Activated T-cell treated with anti-CD3 and anti-CD28 coated beads, Interleukin-2, amount 50 U/mL, for 72 hours (primary cell): ENCODE results near the gene MAGEB10. TPM values are rescaled to one million over a fixed set of nuclear protein-coding genes. Genes with fewer than 3 reads are reported as not detected.
"Not testable (repeated sequence)": the region's sequence is repeated elsewhere in the genome, so short reads cannot be mapped to it uniquely, and the experiment has no call there.

Source experiments
- ATAC-seq, 2 donors: fragments of 150-1000 bp; cut with Tn5 transposase; replicated peaks in 1 of 2; 2 replicates each; pipeline ENCODE4 v1.10.0; 2021; ENCODE audit warnings: moderate library complexity in 2 of 2, mild to moderate bottlenecking in 1 of 2
- DNase-seq, 2 donors: peaks; one replicate each; pipeline ENCODE4 v3.0.0; 2021 to 2022; ENCODE audit warnings: mixed read lengths in 1 of 2
- H3K27ac Mint-ChIP-seq: one replicate; pipeline ENCODE4 v1.8.0; 2022; ENCODE audit warnings: mild to moderate bottlenecking, moderate library complexity, mixed read lengths
- H3K27me3 Mint-ChIP-seq: one replicate; pipeline ENCODE4 v1.8.0; 2022; ENCODE audit warnings: low read depth, mixed read lengths
- H3K36me3 Mint-ChIP-seq, 2 donors: one replicate each; pipeline ENCODE4 v1.8.0; 2022; ENCODE audit warnings: mixed read lengths in 2 of 2, mild to moderate bottlenecking in 1 of 2; ENCODE audit not compliant: insufficient read depth in 2 of 2
- H3K4me1 Mint-ChIP-seq: one replicate; pipeline ENCODE4 v1.8.0; 2022; ENCODE audit warnings: low read depth, mixed read lengths
- H3K4me3 Mint-ChIP-seq, 2 donors: one replicate each; pipeline ENCODE4 v1.8.0; 2022; ENCODE audit warnings: mild to moderate bottlenecking in 2 of 2, mixed read lengths in 2 of 2, moderate library complexity in 2 of 2
- H3K9me3 Mint-ChIP-seq, 2 donors: one replicate each; pipeline ENCODE4 v1.8.0; 2022; ENCODE audit warnings: mixed read lengths in 2 of 2
- total RNA-seq, 2 donors: library from RNA; stranded (reverse); gene quantifications; one replicate each; pipeline ENCODE4 v1.2.3, GENCODE V29; 2022

Gene MAGEB10, protein sequence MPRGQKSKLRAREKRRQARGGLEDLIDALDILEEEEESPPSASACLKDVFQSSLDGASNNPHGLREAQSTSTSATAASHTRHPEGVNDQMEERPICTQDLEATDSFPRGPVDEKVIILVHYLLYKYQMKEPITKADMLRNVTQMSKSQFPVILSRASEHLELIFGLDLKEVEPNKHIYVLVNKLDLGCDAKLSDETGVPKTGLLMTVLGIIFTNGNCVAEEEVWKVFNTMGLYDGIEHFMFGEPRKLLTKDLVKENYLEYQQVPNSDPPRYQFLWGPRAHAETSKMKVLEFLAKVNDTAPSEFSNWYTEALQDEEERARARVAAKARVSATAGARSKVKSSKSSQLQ
- total RNA-seq = not detected

- H3K4me1 Mint-ChIP-seq = no peaks in the 10 kb centered on the region
- no peak within 1 kb of the TSS for H3K4me3 Mint-ChIP-seq
- no peaks in the 10 kb centered on the region for H3K27me3 Mint-ChIP-seq
- DNase-seq = no peak
- peaks cover 0 to 3% of the 10 kb centered on the region in 2 donors for H3K9me3 Mint-ChIP-seq
- H3K27ac Mint-ChIP-seq = no peak within 1 kb of the TSS
- no peaks in the 10 kb centered on the region for H3K36me3 Mint-ChIP-seq
- no peak for ATAC-seq
Observed at GRCh38 chrX:27807690-27808089, at the start of gene MAGEB10. Gene MAGEB10, plus strand, starts transcription at chrX:27807990. Its CDS starts 13,317 bp downstream, at chrX:27821307.

DNA sequence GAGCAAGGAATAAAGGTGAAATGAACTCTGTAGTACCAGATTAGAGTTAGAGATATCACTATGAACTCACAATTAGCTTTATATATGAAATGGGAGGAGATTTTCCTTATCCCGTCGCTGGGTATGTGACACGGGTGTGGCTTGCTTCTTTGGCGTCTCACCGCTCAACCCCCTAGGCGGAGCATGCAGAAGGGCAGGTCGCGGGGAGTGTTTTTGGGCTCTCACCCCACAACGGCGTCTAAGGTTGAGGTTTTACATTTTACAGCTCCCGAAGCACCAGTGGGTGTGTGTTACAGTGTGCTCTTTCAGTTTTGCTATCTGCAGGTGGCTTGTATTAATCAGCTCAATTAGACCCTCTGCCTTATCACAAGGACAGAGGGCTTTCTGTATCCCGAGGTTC lies 42.1 kb upstream of the MAGEB10 start:
- no peaks in the 10 kb centered on the region for H3K27me3 Mint-ChIP-seq
- DNase-seq (no peak), ATAC-seq (no peak)
- H3K36me3 Mint-ChIP-seq = no peaks in the 10 kb centered on the region
- H3K4me3 Mint-ChIP-seq = no peak overlapping the region
- peaks cover 2 to 3% of the 10 kb centered on the region in 2 donors for H3K9me3 Mint-ChIP-seq
- H3K4me1 Mint-ChIP-seq = no peaks in the 10 kb centered on the region
- H3K27ac Mint-ChIP-seq = no peak overlapping the region

GRCh38 chrX:27767387-27767786 lies 40.4 kb upstream of the MAGEB10 start:
- Mint-ChIP-seq H3K36me3 (no peaks in the 10 kb centered on the region), H3K27ac (no peak overlapping the region), H3K9me3 (peaks cover 0 to 2% of the 10 kb centered on the region in 2 donors), H3K27me3 (no peaks in the 10 kb centered on the region), H3K4me3 (no peak overlapping the region), H3K4me1 (no peaks in the 10 kb centered on the region)
- DNase-seq (no peak), ATAC-seq (no peak)

DNA sequence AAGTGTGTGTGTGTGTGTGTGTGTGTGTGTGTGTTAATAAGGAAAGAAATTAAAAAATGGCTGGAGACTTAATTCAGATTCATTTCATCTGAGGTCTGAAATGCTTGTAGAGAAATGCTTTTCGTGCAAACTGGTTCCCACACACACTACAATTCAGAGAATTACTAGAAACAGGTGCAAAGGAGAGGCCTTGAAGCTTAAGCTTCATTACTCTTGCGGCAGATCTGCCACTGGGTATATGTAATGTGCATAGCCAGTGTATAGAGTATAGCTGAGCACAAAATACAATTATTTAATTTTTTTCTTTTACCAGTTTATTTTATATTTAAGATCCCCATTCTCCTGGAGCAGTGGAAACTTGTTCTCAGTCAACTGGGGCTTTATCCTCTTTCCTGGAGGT lies 31.8 kb upstream of the MAGEB10 start:
- Mint-ChIP-seq H3K4me3 (no peak overlapping the region), H3K27ac (no peak overlapping the region)
- no peak for DNase-seq

GRCh38 chrX:27796640-27797257 lies 11.0 kb upstream of the MAGEB10 start:
- ATAC-seq (no peak), DNase-seq (no peak)
- Mint-ChIP-seq H3K9me3 (no peaks in the 10 kb centered on the region), H3K36me3 (no peaks in the 10 kb centered on the region), H3K4me1 (no peaks in the 10 kb centered on the region), H3K27ac (no peak overlapping the region), H3K4me3 (no peak overlapping the region), H3K27me3 (no peaks in the 10 kb centered on the region)

More for the DNA sequence above, 31.8 kb upstream of the MAGEB10 start:
- H3K4me1 Mint-ChIP-seq = no peaks in the 10 kb centered on the region
- no peaks in the 10 kb centered on the region for H3K27me3 Mint-ChIP-seq
- ATAC-seq = no peak
- H3K36me3 Mint-ChIP-seq = no peaks in the 10 kb centered on the region
- H3K9me3 Mint-ChIP-seq = no peaks in the 10 kb centered on the region

DNA sequence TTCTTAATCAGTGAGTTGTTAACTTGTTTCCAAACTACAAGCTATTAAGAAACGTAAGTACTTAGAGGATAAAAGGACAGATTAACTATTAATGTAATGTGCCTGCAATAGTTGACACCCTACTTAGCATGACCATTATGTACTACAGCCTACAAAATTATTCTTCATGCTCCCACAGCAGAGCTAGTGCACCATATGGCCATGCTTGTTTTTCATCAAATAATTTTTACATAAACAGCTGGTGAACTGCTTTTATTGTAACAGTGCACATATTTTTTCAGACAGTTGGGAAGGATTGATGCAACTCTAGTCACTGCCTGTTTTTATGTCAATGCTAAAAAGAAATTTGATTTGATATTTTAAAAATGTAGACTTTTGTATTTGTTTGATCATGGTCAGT lies 10.2 kb upstream of the MAGEB10 start:
- Mint-ChIP-seq H3K4me1 (no peaks in the 10 kb centered on the region), H3K27ac (no peak overlapping the region), H3K4me3 (no peak overlapping the region), H3K27me3 (no peaks in the 10 kb centered on the region), H3K9me3 (peaks cover 3 to 4% of the 10 kb centered on the region in 2 donors), H3K36me3 (no peaks in the 10 kb centered on the region)
- DNase-seq (no peak), ATAC-seq (no peak)

GRCh38 chrX:27808226-27808625 lies 436 bp downstream of the MAGEB10 start:
- ATAC-seq = no peak
- no peak overlapping the region for H3K27ac Mint-ChIP-seq
- H3K36me3 Mint-ChIP-seq = no peaks in the 10 kb centered on the region
- H3K4me3 Mint-ChIP-seq = no peak overlapping the region
- H3K27me3 Mint-ChIP-seq = no peaks in the 10 kb centered on the region
- no peaks in the 10 kb centered on the region for H3K4me1 Mint-ChIP-seq
- H3K9me3 Mint-ChIP-seq = peaks cover 0 to 6% of the 10 kb centered on the region in 2 donors
- no peak for DNase-seq

DNA sequence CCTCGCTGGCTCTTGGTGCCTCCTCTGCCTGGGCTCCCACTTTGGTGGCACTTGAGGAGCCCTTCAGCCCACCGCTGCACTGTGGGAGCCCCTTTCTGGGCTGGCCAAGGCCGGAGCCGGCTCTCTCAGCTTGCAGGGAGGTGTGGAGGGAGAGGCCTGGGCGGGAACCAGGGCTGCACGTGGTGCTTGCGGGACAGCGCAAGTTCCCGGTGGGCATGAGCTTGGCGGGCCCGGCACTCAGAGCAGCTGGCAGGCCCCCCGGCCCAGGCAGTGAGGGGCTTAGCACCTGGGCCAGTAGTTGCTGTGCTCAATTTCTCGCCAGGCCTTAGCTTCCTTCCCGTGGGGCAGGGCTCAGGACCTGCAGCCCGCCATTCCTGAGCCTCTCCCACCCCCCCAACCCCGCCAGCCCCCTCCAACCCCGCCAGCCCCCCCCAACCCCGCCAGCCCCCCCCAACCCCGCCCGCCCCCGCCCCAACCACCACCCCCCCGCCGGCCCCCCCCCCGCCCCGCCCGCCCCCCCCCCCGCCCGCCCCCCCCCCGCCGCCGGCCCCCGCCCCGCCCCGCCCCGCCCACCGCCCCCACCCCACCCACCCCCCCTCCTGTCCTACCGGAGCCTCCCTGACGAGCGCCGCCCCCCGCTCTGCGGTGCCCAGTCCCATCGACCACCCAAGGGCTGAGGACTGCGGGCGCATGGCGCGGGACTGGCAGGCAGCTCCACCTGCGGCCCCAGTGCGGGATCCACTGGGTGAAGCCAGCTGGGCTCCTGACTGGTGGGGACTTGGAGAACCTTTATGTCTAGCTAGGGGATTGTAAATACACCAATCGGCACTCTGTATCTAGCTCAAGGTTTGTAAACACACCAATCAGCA lies 1.4 kb downstream of the MAGEB10 start:
- not testable (repeated sequence) for H3K27ac Mint-ChIP-seq

GRCh38 chrX:27815209-27815608 lies 7.4 kb downstream of the MAGEB10 start:
- DNase-seq (no peak), ATAC-seq (no peak)
- Mint-ChIP-seq H3K9me3 (peaks cover 3 to 8% of the 10 kb centered on the region in 2 donors), H3K4me1 (no peaks in the 10 kb centered on the region), H3K27me3 (no peaks in the 10 kb centered on the region), H3K36me3 (no peaks in the 10 kb centered on the region), H3K27ac (no peak overlapping the region), H3K4me3 (no peak overlapping the region)

More for the DNA sequence above, 1.4 kb downstream of the MAGEB10 start:
- not testable (repeated sequence) for H3K27me3 Mint-ChIP-seq, H3K36me3 Mint-ChIP-seq, ATAC-seq, H3K4me3 Mint-ChIP-seq, H3K4me1 Mint-ChIP-seq, H3K9me3 Mint-ChIP-seq, DNase-seq

- H3K4me3 Mint-ChIP-seq = no peak overlapping the region
- H3K36me3 Mint-ChIP-seq = peaks cover 0 to 4% of the 10 kb centered on the region in 2 donors
- DNase-seq = no peak
- no peaks in the 10 kb centered on the region for H3K4me1 Mint-ChIP-seq
- ATAC-seq = no peak
- H3K27me3 Mint-ChIP-seq = no peaks in the 10 kb centered on the region
- no peak overlapping the region for H3K27ac Mint-ChIP-seq
- peaks cover 0 to 3% of the 10 kb centered on the region in 2 donors for H3K9me3 Mint-ChIP-seq
Observed at GRCh38 chrX:27823812-27824211, 16.0 kb downstream of the MAGEB10 start.

GRCh38 chrX:27838185-27838584 lies 30.4 kb downstream of the MAGEB10 start:
- H3K36me3 Mint-ChIP-seq = peaks cover 0 to 1% of the 10 kb centered on the region in 2 donors

DNA sequence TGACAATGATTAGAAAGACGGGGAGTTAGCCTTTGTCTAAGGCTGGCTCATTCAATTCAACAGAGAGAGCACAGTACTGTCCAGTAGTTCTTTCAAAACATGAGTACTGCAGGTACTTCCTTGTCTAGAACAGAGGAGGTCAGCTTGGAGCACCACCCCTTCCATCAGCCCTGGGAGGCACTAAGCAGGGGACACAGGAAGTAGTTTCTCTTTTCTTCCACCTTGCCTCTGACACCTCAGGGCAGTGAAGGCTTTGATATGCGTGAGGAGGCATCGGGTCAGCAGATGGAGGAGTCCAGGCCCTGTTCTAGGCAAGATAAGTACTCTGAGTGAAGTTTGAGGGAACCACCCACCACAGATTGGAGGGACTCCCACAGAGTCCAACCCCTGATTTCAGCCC lies 33.1 kb downstream of the MAGEB10 start:
- peaks cover 2 to 4% of the 10 kb centered on the region in 2 donors for H3K9me3 Mint-ChIP-seq
- no peaks in the 10 kb centered on the region for H3K27me3 Mint-ChIP-seq
- no peaks in the 10 kb centered on the region for H3K36me3 Mint-ChIP-seq
- ATAC-seq = no peak
- no peak for DNase-seq
- no peak overlapping the region for H3K4me3 Mint-ChIP-seq
- no peak overlapping the region for H3K27ac Mint-ChIP-seq
- H3K4me1 Mint-ChIP-seq = no peaks in the 10 kb centered on the region

More at GRCh38 chrX:27838185-27838584, 30.4 kb downstream of the MAGEB10 start:
- no peak for ATAC-seq
- no peak for DNase-seq
- Mint-ChIP-seq H3K9me3 (peaks cover 2% of the 10 kb centered on the region in 2 donors), H3K4me1 (no peaks in the 10 kb centered on the region), H3K4me3 (no peak overlapping the region), H3K27ac (no peak overlapping the region), H3K27me3 (no peaks in the 10 kb centered on the region)

DNA sequence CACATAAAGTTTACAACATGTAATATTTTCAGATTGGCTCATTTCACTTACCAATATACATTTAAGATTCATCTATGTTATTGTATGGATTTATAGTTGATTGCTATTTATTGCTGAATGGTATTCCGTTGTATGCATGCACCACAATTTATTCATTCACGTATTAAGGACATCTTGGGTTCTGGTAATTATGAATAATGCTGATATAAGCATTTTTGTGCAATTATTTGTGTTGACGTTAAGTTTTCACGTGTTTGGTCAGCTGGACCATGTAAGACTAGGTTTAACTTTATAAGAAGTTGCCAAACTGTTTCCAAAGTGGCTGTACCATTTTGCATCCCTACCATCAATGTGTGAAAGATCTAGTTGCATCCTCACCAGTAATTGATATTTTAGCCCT lies 35.1 kb downstream of the MAGEB10 start:
- H3K27me3 Mint-ChIP-seq = no peaks in the 10 kb centered on the region
- DNase-seq (no peak), ATAC-seq (no peak)
- no peak overlapping the region for H3K27ac Mint-ChIP-seq
- H3K4me1 Mint-ChIP-seq = no peaks in the 10 kb centered on the region
- no peak overlapping the region for H3K4me3 Mint-ChIP-seq
- no peaks in the 10 kb centered on the region for H3K36me3 Mint-ChIP-seq
- peaks cover 0 to 2% of the 10 kb centered on the region in 2 donors for H3K9me3 Mint-ChIP-seq
